ENCODE results near the gene IREB2.
A peak's percentile ranks its signal among the peaks of the same experiment; 100 is the strongest.

The IREB2 gene, protein sequence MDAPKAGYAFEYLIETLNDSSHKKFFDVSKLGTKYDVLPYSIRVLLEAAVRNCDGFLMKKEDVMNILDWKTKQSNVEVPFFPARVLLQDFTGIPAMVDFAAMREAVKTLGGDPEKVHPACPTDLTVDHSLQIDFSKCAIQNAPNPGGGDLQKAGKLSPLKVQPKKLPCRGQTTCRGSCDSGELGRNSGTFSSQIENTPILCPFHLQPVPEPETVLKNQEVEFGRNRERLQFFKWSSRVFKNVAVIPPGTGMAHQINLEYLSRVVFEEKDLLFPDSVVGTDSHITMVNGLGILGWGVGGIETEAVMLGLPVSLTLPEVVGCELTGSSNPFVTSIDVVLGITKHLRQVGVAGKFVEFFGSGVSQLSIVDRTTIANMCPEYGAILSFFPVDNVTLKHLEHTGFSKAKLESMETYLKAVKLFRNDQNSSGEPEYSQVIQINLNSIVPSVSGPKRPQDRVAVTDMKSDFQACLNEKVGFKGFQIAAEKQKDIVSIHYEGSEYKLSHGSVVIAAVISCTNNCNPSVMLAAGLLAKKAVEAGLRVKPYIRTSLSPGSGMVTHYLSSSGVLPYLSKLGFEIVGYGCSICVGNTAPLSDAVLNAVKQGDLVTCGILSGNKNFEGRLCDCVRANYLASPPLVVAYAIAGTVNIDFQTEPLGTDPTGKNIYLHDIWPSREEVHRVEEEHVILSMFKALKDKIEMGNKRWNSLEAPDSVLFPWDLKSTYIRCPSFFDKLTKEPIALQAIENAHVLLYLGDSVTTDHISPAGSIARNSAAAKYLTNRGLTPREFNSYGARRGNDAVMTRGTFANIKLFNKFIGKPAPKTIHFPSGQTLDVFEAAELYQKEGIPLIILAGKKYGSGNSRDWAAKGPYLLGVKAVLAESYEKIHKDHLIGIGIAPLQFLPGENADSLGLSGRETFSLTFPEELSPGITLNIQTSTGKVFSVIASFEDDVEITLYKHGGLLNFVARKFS

DNA sequence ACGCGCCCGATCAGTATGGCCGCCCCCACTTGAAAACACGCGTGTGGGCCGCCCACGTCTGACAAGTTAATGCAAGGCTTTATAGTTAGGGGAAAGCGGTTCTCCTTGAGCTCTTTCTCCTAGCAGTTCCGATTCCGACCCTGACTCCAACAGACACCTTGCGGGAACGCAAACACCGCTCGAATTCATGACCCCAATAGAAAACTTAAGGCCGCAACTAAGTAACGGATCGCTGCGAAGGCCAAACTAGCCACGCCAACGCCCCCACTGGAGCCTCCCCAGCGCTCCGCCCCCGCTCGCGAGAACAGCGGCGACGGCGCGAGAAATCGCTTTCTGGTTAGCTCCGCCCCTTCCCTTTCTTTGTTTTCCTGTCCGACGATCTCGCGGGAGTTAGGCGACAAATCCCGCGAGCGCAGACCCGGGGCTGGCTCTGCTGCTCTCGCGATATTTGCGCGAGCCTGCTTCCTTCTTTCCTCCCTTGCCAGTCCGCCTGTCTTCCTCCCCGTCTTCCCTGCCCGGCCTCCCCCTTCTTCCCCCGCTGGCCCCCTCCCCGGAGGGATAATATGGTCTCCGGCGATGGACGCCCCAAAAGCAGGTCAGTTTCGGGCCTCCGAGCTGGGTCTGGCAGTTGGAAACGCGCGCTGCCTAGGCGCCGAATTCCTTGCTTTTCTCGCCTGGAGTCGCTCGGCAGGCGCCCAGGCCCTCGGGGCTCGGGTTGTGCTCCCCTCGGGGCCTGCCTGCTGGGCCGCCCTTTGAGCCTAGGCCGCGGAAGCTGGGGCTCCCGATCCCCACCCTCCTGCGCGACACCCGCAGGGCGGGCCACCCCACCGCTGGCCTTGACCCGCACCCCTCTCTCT, at the start of gene IREB2:
Gene IREB2, plus strand, starts transcription at position 455 of the 857 bp plus-strand sequence. Its CDS starts 122 bp downstream, at position 577.
- peaks cover 33% of the 10 kb centered on the region for H3K36me3 Mint-ChIP-seq (ENCODE audit: low read depth)
- H3K27ac Mint-ChIP-seq: peak within 1 kb of the TSS; percentile 100
- H3K4me3 Mint-ChIP-seq: peak within 1 kb of the TSS; percentile 96
- peak; percentile 96 for DNase-seq
- peak; percentile 76 for ATAC-seq
- no peaks in the 10 kb centered on the region for H3K9me3 Mint-ChIP-seq
- no peaks in the 10 kb centered on the region for H3K27me3 Mint-ChIP-seq
- peaks cover 50% of the 10 kb centered on the region for H3K4me1 Mint-ChIP-seq

DNA sequence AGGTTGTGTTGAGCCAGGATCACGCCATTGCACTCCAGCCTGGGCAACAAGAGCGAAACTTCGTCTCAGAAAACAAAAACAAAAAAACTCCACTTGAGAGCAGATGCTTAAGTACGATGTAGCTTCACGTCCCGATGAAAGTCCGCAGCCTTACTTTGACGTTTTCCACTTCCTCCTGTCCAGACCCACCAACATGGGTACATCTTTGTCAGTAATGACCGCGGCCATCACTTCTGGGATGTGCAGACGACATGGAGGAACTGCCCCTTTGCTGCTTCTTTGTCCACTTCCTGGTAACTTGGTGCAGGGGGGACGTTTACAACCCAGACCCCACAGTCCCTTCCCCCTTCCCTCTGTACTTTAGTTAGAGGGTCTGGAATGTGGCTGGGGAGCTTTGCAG, 49.2 kb upstream of the IREB2 start:
- H3K36me3 Mint-ChIP-seq (ENCODE audit: low read depth): no peaks in the 10 kb centered on the region
- peaks cover 17% of the 10 kb centered on the region for H3K27me3 Mint-ChIP-seq
- no peak for ATAC-seq
- no peaks in the 10 kb centered on the region for H3K4me1 Mint-ChIP-seq
- no peak overlapping the region for H3K27ac Mint-ChIP-seq
- H3K9me3 Mint-ChIP-seq: no peaks in the 10 kb centered on the region
- DNase-seq: no peak
- H3K4me3 Mint-ChIP-seq: no peak overlapping the region

DNA sequence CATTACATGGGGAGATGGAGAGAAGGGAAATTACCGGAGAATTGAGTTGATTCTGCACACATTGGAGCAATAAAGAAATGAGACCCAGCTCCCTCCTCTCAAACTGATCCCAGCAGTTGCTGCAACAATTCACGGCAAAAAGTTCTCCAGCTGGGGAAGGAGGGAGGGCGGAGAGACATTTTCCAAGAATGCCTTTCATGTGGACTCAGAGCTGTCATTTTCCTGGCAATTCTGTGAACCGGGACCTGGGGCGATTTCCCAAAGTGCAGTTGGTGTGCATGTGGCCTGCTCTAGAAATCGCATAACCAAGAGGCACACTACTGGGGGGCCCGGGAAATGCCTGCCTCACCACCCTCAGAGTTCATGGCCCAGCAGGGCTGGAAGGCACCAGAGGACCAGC, 48.7 kb upstream of the IREB2 start:
- H3K4me1 Mint-ChIP-seq: no peaks in the 10 kb centered on the region
- ATAC-seq: no peak

DNA sequence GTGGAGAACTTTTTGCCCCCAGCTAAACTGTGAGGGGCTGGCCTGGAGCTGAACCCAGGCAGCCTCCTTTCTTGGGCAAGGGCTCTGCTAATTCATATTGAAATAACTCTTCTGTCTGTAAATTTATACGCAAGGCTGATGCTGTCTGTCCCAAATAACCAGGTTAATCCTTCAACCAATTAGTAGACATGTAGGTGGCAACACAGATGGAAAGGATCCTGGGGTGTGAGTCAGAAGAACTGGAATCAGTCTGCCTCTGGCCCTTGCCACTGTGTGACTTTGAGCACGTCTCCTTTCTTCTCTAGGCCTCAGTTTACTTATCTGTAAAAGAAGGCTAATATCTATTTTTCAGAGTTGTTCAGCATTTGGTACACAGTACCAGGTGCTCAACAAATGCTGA, 48.3 kb upstream of the IREB2 start:
- no peaks in the 10 kb centered on the region for H3K4me1 Mint-ChIP-seq
- H3K27ac Mint-ChIP-seq: no peak overlapping the region
- H3K36me3 Mint-ChIP-seq (ENCODE audit: low read depth): no peaks in the 10 kb centered on the region
- no peak overlapping the region for H3K4me3 Mint-ChIP-seq
- no peaks in the 10 kb centered on the region for H3K9me3 Mint-ChIP-seq
- DNase-seq: no peak
- ATAC-seq: no peak
- peaks cover 15% of the 10 kb centered on the region for H3K27me3 Mint-ChIP-seq

More for the DNA sequence above, 48.7 kb upstream of the IREB2 start:
- Mint-ChIP-seq H3K9me3 (no peaks in the 10 kb centered on the region), H3K27ac (no peak overlapping the region), H3K36me3 (ENCODE audit: low read depth) (no peaks in the 10 kb centered on the region), H3K27me3 (peaks cover 15% of the 10 kb centered on the region), H3K4me3 (no peak overlapping the region)
- DNase-seq: no peak

DNA sequence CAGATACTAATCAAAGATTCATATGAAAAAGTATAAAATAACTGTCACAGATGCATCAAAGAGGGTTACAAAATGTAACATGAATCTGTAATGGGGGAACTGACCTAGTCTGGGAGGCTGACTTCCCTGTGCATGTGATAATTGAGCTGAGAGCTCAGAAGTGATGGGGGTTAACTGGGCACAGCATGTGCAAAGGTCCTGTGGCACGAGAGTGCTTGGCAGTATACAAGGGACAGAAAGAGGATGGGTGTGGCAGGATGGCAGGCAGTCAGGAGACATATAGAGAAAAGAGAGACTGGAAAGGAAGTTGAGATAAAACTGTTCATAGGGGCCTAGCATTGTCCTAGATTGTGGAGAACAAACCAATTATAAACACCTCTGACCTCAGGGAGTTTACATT, 47.8 kb upstream of the IREB2 start:
- Mint-ChIP-seq H3K9me3 (no peaks in the 10 kb centered on the region), H3K36me3 (ENCODE audit: low read depth) (no peaks in the 10 kb centered on the region), H3K4me3 (no peak overlapping the region), H3K27me3 (peaks cover 11% of the 10 kb centered on the region), H3K4me1 (no peaks in the 10 kb centered on the region), H3K27ac (no peak overlapping the region)
- ATAC-seq: no peak
- DNase-seq: no peak

DNA sequence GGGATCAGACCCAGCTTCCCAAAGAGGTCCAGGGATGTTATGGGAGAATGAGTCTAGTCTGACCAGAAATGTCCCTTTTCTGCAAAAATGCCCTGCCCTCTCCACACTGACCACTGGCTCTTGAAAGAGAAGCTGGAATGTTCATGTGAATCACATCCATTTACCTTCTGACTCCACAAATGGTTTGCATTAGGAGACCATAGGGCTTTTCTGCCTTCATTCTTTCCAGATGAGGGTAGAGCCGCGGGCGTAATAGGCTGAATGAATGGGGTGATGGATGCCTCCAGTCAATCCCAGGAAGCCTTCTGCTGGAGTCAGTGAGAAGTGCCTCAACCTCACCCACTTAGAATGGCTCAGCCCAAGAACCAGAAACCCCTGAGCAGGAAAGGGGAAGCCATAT, 47.2 kb upstream of the IREB2 start:
- Mint-ChIP-seq H3K9me3 (no peaks in the 10 kb centered on the region), H3K27ac (no peak overlapping the region), H3K27me3 (peaks cover 11% of the 10 kb centered on the region), H3K36me3 (ENCODE audit: low read depth) (no peaks in the 10 kb centered on the region), H3K4me1 (no peaks in the 10 kb centered on the region), H3K4me3 (no peak overlapping the region)
- DNase-seq (no peak), ATAC-seq (no peak)

DNA sequence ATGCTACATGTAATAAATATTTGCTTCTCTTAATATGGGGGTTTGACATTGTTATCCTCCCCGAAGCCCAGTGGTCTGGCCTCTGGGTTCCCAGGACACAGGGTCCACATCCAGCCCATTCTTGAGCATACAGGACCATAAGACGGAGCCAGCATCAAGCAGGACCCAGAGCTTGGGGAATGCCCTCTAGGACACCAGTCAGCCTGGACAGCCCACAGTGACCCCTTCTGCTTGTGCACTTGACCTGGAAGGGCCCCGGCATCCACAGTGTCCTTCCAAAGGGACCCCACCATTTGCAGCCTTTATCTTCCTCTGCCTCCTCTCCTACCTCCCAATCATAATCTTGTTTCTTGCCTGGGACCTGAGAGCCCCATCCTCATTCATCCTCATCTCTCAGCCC, 46.2 kb upstream of the IREB2 start:
- ATAC-seq: no peak
- no peak overlapping the region for H3K27ac Mint-ChIP-seq

DNA sequence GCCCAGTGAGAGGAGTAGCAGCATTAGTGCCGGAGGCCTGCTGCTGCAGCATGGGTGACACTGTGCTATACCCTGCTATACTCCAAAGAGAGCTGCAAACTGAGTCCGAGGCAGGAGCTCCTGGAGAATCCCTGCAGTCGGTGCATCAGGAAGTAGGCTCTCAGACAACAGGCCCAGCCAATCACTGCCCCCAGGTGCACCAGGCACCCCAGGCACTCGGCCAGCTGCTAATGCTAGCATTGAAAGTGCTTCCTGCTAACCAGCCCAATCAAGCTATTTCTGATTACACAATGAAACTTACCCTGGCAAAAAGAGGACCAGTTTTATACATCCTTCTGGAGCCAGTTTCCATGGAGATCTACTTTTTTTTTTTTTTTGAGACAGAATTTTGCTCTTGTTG, 45.6 kb upstream of the IREB2 start:
- Mint-ChIP-seq H3K36me3 (ENCODE audit: low read depth) (no peaks in the 10 kb centered on the region), H3K27me3 (peaks cover 4% of the 10 kb centered on the region), H3K4me1 (no peaks in the 10 kb centered on the region), H3K27ac (no peak overlapping the region), H3K4me3 (no peak overlapping the region), H3K9me3 (no peaks in the 10 kb centered on the region)
- ATAC-seq (no peak), DNase-seq (no peak)

More for the DNA sequence above, 46.2 kb upstream of the IREB2 start:
- no peak for DNase-seq
- H3K36me3 Mint-ChIP-seq (ENCODE audit: low read depth): no peaks in the 10 kb centered on the region
- H3K27me3 Mint-ChIP-seq: peaks cover 4% of the 10 kb centered on the region
- no peak overlapping the region for H3K4me3 Mint-ChIP-seq
- H3K4me1 Mint-ChIP-seq: no peaks in the 10 kb centered on the region
- no peaks in the 10 kb centered on the region for H3K9me3 Mint-ChIP-seq

DNA sequence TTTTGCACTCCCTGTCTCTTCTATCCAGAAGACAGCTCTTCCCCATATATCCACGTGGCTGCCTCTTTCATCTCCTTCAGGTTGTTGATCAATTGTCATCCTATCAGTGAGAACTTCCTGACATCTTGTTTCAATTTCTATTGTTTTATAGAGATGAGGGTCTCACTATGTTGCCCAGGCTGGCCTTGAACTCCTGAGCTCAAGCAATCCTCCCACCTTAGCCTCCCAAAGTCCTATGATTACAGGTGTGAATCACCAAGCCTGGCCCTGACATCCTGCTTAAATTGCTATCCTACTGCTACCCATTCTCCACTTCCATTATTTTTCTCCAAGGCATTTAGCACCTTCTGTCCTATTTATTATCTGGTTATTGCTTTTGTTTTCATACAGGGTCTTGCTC, 44.9 kb upstream of the IREB2 start:
- Mint-ChIP-seq H3K27ac (no peak overlapping the region), H3K4me1 (no peaks in the 10 kb centered on the region), H3K9me3 (no peaks in the 10 kb centered on the region), H3K27me3 (peaks cover 4% of the 10 kb centered on the region), H3K4me3 (no peak overlapping the region), H3K36me3 (ENCODE audit: low read depth) (no peaks in the 10 kb centered on the region)
- ATAC-seq: no peak
- DNase-seq: no peak

DNA sequence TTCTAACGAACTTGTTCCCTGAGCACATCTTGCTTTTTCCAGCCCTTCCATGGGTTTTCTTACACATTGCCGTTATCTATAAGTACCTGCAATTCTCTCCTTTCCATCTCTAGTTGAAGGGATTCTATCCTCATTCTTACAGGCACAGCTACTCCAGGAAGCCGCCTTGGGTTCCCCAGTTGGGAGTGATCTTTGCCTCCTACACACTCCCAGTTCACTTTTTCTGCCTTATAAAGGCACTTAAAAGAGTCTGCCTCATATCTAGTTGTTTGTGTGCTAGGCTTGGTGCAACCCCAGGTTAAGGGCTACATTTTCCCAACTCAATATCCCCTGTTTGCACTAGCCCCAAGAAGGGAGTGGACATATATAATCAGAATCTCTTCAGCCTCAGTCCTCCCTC, 44.0 kb upstream of the IREB2 start:
- H3K36me3 Mint-ChIP-seq (ENCODE audit: low read depth): no peaks in the 10 kb centered on the region
- H3K27me3 Mint-ChIP-seq: peaks cover 2% of the 10 kb centered on the region
- H3K4me3 Mint-ChIP-seq: no peak overlapping the region
- ATAC-seq (no peak), DNase-seq (no peak)
- H3K27ac Mint-ChIP-seq: no peak overlapping the region
- H3K9me3 Mint-ChIP-seq: no peaks in the 10 kb centered on the region
- H3K4me1 Mint-ChIP-seq: no peaks in the 10 kb centered on the region

DNA sequence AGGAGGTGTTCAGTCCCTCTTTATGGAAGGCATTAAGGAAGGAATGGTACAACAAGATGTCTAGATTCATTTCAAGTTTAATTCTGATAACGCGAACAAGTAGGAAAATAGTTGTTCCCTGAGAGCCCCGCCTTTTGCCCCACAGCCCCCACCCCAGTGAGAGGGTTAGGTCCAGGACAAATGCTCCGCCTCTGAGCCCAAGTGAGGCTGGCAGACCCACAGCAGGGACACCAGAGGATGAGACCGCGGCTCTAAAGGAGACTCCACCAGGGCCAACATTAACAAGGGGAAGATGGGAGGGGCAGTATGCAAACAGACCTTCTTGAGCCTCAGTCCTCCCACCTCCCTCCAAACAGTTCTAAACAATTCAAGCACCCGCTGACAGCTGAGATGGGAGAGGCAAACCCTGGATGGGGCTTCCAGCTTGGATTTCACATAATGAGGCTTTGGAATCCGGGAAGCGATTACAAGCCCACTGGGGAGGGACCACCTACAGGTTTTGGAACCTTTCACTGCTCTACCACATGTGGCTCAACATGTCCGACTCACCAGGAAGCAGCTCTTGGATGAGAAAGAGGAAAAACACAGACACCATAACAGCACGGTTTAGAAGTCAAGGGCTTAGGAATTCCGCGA, 42.9 kb upstream of the IREB2 start:
- no peak overlapping the region for H3K4me3 Mint-ChIP-seq
- peaks cover 2% of the 10 kb centered on the region for H3K27me3 Mint-ChIP-seq
- ATAC-seq (no peak), DNase-seq (no peak)
- no peaks in the 10 kb centered on the region for H3K9me3 Mint-ChIP-seq
- no peaks in the 10 kb centered on the region for H3K36me3 Mint-ChIP-seq (ENCODE audit: low read depth)
- H3K4me1 Mint-ChIP-seq: no peaks in the 10 kb centered on the region
- no peak overlapping the region for H3K27ac Mint-ChIP-seq

DNA sequence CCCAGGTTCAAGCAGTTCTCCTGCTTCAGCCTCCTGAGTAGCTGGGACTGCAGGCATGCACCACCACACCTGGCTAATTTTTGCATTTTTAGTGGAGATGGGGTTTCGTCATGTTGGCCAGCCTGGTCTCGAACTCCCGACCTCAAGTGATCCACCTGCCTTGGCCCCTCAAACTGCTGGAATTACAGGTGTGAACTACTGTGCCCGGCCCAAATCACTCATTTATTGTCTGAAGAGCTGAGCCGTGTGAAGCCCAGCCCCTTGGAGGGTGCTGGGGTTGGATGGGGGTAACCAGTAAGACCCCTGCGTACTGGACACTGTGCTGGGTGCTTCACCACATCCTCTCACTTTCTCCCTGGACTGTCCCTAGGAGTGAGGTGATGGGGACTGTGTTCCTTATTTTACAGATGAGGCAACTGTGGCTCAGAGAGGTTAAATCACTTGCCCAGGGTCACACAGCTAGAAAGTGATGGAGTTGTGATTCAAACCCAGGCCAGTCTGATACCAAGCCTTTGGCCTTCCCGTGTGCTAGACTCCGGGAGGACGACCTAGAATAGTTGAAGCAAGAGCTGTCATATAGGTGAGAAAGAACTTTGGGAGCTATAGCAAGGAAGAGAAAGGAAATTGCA, 41.7 kb upstream of the IREB2 start:
- Mint-ChIP-seq H3K27ac (no peak overlapping the region), H3K27me3 (no peaks in the 10 kb centered on the region), H3K4me1 (no peaks in the 10 kb centered on the region), H3K4me3 (no peak overlapping the region), H3K9me3 (no peaks in the 10 kb centered on the region), H3K36me3 (ENCODE audit: low read depth) (no peaks in the 10 kb centered on the region)
- DNase-seq: no peak
- ATAC-seq: no peak

DNA sequence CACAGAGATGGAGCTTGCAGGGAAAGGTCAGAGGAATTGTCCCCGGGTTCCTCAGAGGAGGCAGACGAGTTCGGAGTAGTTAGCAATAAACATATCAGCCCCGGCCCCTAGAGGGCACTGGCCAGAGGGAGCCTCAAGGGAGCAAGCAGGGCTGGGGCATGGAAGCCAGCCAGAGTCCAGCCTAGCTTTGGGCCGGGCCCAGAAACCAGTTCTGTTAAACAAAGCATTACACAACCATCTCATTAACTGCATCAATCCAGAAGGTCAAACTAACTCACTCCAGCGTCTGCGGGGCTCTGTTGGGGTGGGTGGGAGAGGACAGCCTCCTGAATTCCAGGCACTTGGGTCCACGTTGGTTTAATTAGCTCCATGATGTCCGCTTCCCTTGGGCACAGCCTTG, 41.0 kb upstream of the IREB2 start:
- no peaks in the 10 kb centered on the region for H3K27me3 Mint-ChIP-seq
- no peaks in the 10 kb centered on the region for H3K4me1 Mint-ChIP-seq
- H3K4me3 Mint-ChIP-seq: no peak overlapping the region
- no peak for ATAC-seq
- no peaks in the 10 kb centered on the region for H3K36me3 Mint-ChIP-seq (ENCODE audit: low read depth)
- no peak for DNase-seq
- H3K9me3 Mint-ChIP-seq: no peaks in the 10 kb centered on the region
- no peak overlapping the region for H3K27ac Mint-ChIP-seq
